ENCODE results near the gene CCDC124.
A peak's percentile ranks its signal among the peaks of the same experiment; 100 is the strongest.
"Not testable (repeated sequence)": the region's sequence is repeated elsewhere in the genome, so short reads cannot be mapped to it uniquely, and the experiment has no call there.

CCDC124 gene, protein sequence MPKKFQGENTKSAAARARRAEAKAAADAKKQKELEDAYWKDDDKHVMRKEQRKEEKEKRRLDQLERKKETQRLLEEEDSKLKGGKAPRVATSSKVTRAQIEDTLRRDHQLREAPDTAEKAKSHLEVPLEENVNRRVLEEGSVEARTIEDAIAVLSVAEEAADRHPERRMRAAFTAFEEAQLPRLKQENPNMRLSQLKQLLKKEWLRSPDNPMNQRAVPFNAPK

GRCh38 chr19:17932485-17933338, at the start of gene CCDC124:
Gene CCDC124 (plus strand): TSS chr19:17933015. CDS start chr19:17936421, 3,406 bp downstream.
- peak; percentile 99 for DNase-seq

DNA sequence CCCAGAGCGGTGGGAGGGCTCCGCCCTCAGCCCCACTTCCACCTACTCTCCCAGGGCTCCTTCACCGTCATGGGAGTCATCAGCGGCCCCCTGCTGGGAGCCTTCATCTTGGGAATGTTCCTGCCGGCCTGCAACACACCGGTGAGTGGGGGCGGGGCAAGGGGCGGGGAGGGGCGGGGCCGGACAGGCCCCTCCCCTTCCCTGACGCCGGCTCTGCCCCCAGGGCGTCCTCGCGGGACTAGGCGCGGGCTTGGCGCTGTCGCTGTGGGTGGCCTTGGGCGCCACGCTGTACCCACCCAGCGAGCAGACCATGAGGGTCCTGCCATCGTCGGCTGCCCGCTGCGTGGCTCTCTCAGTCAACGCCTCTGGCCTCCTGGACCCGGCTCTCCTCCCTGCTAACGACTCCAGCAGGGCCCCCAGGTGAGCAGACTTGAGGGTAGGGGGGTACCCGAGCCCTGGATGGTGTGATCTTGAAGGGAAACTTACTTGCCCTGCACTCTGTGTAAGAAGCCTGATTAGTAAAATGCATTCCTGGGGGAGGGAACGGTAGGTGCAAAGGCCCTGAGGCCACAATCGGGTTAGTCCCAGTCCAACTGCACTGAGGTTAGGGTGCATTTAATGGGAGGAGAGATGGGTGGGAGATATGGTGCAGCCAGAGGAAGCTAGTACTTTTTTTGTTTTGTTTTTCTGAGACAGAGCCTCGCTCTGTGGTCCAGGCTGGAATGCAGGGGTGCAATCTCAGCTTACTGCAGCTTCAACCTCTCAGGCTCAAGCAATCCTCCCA, 49.0 kb upstream of the CCDC124 start:
- DNase-seq: peak; percentile 89

GRCh38 chr19:17886515-17886914, 46.3 kb upstream of the CCDC124 start:
- DNase-seq: no peak

- not testable (repeated sequence) for DNase-seq
These were observed 45.6 kb upstream of the CCDC124 start for GRCh38 chr19:17887221-17887620.

DNA sequence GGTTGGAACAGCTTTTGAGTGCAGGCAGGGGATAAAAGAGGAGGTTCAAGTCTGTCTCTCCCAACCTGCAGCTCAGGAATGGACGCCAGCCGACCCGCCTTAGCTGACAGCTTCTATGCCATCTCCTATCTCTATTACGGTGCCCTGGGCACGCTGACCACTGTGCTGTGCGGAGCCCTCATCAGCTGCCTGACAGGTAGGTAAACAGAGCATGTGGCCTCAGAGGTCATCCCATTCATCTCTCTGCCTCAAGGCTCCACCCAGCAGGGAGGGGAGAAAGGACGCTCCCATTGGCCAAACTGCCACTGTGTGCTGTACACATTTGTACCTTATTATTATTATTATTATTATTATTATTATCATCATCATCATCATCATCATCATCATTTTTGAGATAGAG, 44.6 kb upstream of the CCDC124 start:
- no peak for DNase-seq

DNA sequence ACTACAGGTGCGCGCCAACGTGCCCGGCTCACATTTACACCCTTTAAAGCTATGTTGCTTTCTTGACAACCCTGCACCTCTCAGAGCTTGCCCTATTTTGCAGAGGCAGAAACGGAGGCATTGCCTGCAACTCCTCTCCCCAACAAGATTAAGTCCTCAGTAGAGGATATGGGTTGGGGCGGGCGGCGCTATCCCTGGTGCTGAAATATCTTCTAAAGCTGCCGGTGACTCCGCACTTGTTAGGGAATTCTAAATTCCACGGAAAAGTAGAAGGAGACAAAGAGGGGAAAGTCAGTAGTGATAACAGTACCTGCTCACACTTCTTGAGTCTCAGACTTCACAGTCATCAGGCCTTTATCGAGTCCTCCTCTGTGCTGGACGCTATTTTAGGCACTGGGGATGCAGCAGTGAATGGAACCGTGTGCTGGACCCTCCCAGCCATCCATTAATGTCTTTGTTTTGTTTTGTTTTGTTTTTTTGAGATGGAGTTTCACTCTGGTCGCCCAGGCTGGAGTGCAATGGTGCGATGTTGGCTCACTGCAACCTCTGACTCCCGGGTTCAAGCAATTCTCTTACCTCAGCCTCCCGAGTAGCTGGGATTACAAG, 43.1 kb upstream of the CCDC124 start:
- no peak for DNase-seq

- DNase-seq: no peak
These were observed 39.0 kb upstream of the CCDC124 start for GRCh38 chr19:17893766-17894165.

- peak; percentile 73 for DNase-seq
These were observed 30.1 kb upstream of the CCDC124 start for GRCh38 chr19:17902701-17903100.

DNA sequence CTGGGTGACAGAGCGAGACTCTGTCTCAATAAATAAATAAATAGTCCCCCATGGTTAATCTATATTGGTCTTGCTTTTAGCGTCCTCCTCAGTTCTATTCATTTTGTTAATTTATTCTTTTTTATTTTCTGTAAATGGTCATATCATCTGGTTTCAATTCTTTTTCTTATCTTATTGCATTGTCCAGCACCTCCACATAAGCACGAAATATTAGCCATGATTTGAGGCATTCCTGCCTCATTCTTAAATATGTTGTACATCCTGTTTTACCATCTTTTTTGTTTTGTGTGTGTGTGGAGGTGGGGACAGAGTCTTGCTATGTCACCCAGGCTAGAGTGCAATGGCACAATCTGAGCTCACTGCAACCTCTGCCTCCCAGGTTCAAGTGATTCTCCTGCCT, 24.6 kb upstream of the CCDC124 start:
- no peak for DNase-seq

- DNase-seq: no peak
These were observed 23.6 kb upstream of the CCDC124 start for GRCh38 chr19:17909003-17909732.

DNA sequence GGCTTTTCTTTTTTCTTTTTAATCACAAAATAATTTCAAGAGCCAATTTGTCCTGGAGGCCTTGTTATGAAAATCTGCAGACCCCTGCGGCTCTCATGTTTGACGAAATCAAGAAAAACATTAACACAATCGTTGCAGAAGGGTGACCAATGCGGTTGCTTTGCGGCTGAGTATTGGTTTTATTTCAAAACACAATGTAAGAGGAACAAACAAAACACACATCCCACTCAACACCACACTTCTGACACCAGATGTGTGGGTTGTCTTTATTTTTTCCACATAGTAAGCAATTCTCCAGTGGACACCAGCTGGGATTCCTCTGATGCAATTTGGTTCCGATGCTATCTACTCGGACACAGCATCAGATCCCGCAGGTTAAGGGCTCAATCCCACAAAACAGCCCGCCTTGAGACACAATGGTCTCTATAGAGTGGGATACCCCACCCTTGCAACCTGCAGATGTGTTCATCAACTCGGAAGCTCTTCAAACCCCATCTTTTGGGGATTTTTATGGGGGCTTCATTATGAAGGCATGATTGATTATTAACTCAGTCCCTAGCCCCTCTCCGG, 21.9 kb upstream of the CCDC124 start:
- DNase-seq: no peak

DNA sequence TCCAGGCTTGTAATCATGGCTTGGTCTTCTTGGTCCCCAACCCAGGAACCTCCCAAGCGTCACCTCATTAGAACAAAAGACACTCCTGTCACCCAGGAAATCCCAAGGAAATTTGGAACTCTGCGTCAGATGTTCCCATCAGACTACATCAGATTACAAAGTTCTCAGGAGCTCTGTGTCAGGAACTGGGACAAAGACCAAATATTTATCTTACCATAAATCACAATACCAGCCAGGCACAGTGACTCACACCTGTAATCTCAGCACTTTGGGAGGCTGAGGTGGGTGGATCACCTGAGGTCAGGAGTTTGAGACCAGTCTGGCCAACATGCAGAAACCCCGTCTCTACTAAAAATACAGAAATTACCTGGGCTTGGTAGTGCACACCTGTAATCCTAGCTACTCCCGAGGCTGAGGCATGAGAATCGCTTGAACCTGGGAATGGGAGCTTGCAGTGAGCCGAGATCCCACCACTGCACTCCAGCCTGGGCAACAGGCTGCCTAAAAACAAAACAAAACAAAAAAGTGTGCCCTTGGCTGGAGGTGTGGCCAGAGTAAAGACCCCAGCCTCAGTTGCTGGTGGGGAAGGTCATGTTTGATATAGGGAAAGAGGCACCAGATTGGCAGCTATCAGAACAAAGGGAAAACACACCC, 16.7 kb upstream of the CCDC124 start:
- no peak for DNase-seq

DNA sequence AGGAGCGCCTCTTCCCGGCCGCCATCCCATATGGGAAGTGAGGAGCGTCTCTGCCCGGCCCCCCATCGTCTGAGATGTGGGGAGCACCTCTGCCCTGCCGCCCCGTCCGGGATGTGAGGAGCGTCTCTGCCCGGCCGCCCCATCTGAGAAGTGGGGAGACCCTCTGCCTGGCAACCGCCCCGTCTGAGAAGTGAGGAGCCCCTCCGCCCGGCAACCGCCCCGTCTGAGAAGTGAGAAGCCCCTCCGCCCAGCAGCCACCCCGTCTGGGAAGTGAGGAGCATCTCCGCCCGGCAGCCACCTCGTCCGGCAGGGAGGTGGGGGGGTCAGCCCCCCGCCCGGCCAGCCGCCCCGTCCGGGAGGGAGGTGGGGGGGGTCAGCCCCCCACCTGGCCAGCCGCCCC, 14.7 kb upstream of the CCDC124 start:
- not testable (repeated sequence) for DNase-seq

DNA sequence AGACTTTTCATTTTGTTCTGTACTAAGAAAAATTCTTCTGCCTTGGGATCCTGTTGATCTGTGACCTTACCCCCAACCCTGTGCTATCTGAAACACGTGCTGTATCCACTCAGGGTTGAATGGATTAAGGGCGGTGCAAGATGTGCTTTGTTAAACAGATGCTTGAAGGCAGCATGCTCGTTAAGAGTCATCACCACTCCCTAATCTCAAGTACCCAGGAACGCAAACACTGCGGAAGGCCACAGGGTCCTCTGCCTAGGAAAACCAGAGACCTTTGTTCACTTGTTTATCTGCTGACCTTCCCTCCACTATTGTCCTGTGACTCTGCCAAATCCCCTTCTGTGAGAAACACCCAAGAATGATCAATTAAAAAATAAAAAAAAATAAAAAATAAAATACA, 13.7 kb upstream of the CCDC124 start:
- DNase-seq: peak; percentile 73

- DNase-seq: no peak
These were observed 12.3 kb upstream of the CCDC124 start for GRCh38 chr19:17920527-17920926.

- peak; percentile 81 for DNase-seq
These were observed 10.7 kb upstream of the CCDC124 start for GRCh38 chr19:17922138-17922537.

- no peak for DNase-seq
These were observed 6.8 kb upstream of the CCDC124 start for GRCh38 chr19:17926044-17926443.

DNA sequence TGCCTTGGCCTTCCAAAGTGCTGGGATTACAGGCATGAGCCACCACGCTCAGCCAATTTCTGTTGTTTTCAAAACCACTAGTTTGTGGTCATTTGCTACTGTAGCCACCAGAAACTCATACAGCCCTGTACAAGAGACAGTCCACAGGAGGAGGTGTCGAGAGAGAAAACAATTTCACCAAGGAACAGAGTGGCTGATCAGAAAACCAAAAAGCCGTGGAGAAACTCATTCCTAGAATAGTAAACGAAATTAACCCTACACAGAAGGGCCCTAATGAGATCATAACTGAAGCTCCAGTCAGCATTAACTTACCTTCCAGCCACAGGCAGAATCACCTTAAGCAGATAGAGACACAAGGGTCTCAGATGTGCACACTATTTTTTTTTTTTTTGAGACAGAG, 3.8 kb upstream of the CCDC124 start:
- no peak for DNase-seq

DNA sequence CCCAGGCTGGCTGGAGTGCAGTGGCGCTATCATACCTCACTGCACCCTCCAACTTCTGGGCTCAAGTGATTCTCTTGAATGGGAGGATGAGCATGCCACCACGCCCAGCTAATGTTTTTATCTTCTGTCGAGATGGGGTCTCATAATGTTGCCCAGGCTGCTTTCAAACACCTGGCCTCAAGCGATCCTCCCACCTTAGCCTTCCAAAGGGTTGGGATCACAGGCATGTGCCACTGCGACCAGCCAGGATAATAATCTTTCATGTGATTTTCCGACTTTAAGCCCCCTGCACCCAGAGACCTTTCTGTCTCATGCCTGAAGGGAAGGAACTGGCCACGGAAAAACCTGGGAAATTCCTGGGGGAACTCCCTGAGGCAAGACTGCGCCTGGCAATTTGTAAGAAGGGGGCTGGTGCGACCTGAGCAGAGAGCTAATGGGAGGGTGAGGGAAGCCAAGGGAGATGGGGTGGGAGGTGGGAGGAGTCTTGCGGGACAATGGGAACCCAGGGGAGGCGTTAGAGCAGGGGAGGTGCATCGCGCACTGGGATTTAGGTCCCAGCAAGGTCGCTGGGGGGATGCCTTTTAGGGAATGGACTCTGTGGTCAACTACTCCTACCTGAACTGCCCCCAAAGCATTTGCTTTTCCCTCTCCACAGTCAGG, 1.2 kb upstream of the CCDC124 start:
- peak; percentile 94 for DNase-seq

DNA sequence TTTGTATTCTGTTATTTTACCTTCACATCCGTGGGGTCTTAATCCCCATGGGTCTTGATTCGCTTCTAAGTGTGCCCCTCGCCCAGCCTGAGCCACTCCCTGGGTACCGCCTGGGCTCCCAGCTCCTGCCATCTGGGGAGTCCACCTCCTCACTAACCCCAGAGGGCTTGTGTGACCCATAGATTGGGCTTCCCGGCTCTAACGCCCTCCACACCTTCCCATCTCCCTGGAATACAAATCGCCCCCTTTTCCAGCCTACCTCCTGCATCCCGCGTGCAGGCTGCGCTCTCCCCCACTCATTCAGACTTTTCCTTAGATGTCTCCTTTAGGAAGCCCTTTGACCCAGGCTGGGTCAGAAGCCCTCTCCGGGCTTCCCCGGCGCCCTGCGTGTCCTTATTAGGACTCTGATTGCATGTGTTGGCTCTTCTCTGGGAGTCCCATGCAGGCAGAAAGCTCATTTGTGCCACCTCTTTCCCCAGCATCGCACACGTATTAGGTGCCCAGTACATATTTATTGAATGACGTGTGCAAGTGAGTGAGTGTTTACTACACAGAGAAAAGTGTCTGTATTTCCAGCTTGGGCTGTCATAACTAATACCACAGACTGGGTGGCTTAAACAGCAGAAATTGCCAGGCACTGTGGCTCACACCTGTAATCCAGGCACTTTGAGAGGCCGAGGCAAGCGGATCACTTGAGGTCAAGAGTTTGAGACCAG, 757 bp downstream of the CCDC124 start:
- peak; percentile 58 for DNase-seq

Measured in NCI-H82 (cell line).